ENCODE measurements around the gene MYO15A. TPM values are rescaled to one million over a fixed set of nuclear protein-coding genes. Genes with fewer than 3 reads are reported as not detected.
"Not testable (repeated sequence)": the region's sequence is repeated elsewhere in the genome, so short reads cannot be mapped to it uniquely, and the experiment has no call there.

Gene MYO15A
- total RNA-seq, 2 donors from 2014 or later = 0.32 to 8.3 TPM

DNA sequence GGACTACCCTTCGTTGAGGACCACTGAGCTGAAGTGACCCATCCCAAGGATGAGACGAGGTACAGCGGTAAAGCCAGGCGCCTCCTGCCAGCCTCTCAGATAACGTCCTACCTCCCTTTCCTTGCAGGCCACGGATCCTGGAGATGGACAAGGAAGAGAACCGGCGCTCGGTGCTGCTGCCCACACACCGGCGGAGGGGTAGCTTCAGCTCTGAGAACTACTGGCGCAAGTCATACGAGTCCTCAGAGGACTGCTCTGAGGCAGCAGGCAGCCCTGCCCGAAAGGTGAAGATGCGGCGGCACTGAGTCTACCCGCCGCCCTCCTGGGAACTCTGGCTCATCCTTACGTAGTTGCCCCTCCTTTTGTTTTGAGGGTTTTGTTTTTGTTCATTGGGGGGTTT is 99.5 kb downstream of the MYO15A start:
- intact Hi-C loops (cut with DNase I) = no loop called here
- no peak for DNase-seq (ENCODE audit: low spot score)
- H3K4me1 ChIP-seq (replicated peaks) = no peaks in the 10 kb centered on the region
- no peak for TF ChIP-seq POLR2AphosphoS5 (IDR thresholded peaks at IDR 0.05)
- TF ChIP-seq POLR2A (IDR thresholded peaks at IDR 0.05) = no peak
- TF ChIP-seq CTCF (IDR thresholded peaks at IDR 0.05) = no peak
- no peaks in the 10 kb centered on the region for H3K27me3 ChIP-seq (replicated peaks; ENCODE audit: insufficient read depth)
- WGBS = 89% methylated on average over 19 of the region's 19 CpGs
- no peak overlapping the region for H3K4me3 ChIP-seq
- peaks cover 7 to 21% of the 10 kb centered on the region in 2 donors for H3K36me3 ChIP-seq
- no peak overlapping the region for H3K27ac ChIP-seq
- H3K9me3 ChIP-seq = no peaks in the 10 kb centered on the region

GRCh38 chr17:18213666-18214270 is 105.2 kb downstream of the MYO15A start:
- 56% methylated on average over 7 of the region's 7 CpGs for WGBS
- Histone ChIP-seq H3K9me3 (no peaks in the 10 kb centered on the region), H3K4me1 (replicated peaks) (no peaks in the 10 kb centered on the region), H3K27ac (no peak overlapping the region), H3K36me3 (peaks cover 7 to 11% of the 10 kb centered on the region in 2 donors), H3K4me3 (no peak overlapping the region), H3K27me3 (replicated peaks; ENCODE audit: insufficient read depth) (no peaks in the 10 kb centered on the region)
- no peak for DNase-seq (ENCODE audit: low spot score)
- TF ChIP-seq POLR2AphosphoS5 (IDR thresholded peaks at IDR 0.05) = no peak
- no peak for TF ChIP-seq CTCF (IDR thresholded peaks at IDR 0.05)
- no peak for TF ChIP-seq POLR2A (IDR thresholded peaks at IDR 0.05)
- intact Hi-C loops (cut with DNase I) = no loop called here

DNA sequence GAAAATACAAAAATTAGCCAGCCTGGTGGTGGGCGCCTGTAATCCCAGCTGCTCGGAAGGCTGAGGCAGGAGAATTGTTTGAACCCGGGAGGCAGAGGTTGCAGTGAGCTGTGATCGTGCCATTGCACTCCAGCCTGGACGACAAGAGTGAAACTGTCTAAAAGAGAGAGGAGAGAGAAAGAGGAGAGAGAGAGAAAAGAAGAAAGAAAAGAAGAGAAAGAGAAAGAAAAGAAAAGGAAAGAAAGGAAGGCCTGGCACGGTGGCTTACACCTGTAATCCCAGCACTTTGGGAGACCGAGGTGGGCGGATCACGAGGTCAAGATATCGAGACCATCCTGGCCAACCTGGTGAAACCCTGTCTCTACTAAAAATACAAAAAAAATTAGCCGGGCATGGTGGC is 108.3 kb downstream of the MYO15A start:
- H3K27ac ChIP-seq; intact Hi-C loops (cut with DNase I); H3K4me3 ChIP-seq; H3K9me3 ChIP-seq; H3K4me1 ChIP-seq (replicated peaks); DNase-seq (ENCODE audit: low spot score); H3K36me3 ChIP-seq; H3K27me3 ChIP-seq (replicated peaks; ENCODE audit: insufficient read depth): not testable (repeated sequence)
- 80% methylated on average over 11 of the region's 11 CpGs for WGBS

GRCh38 chr17:18217412-18218015 is 109.0 kb downstream of the MYO15A start:
- no peaks in the 10 kb centered on the region for H3K36me3 ChIP-seq
- no peak for TF ChIP-seq POLR2AphosphoS5 (IDR thresholded peaks at IDR 0.05)
- no peak for TF ChIP-seq POLR2A (IDR thresholded peaks at IDR 0.05)
- TF ChIP-seq CTCF (IDR thresholded peaks at IDR 0.05) = peak; percentile 50 to 81 (median 70)
- no peak overlapping the region for H3K4me3 ChIP-seq
- no peaks in the 10 kb centered on the region for H3K27me3 ChIP-seq (replicated peaks; ENCODE audit: insufficient read depth)
- intact Hi-C loops (cut with DNase I) = no loop called here
- no peaks in the 10 kb centered on the region for H3K4me1 ChIP-seq (replicated peaks)
- H3K9me3 ChIP-seq = no peaks in the 10 kb centered on the region
- WGBS = 22% methylated on average over 6 of the region's 6 CpGs
- no peak overlapping the region for H3K27ac ChIP-seq
- peak; percentile 58 for DNase-seq (ENCODE audit: low spot score)

DNA sequence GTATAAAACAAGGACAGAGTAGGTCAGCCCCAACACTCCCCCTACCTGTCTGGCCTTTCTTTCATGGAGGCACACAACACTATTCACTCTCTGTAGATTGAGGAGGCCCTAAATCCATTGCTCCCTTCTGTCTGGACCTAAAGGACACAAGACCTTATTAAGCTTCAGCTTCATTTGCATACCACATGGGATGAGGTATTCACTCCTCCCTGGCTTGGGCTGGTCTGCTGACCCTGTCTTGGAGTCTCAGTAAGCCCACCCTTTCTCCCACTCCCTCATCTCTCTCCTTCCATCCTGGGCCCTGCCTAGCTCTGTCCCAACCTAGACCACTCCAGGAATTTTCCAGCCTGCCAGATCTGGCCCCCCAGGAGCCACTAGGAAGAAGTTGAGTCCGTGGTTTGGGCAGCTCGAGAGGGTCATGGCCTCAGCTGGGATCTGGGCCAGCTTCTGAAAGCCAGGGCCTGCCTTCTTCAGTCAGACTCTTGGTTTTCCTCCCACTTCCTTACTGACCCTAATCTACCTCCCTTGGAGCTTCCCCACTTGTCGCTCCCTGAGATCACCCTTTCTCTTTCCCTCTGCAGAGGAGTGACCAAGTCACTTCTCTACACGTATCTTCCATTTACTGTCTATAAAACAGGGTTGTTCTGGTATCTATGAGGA is 110.3 kb downstream of the MYO15A start:
- Histone ChIP-seq H3K27ac (no peak overlapping the region), H3K4me1 (replicated peaks) (no peaks in the 10 kb centered on the region), H3K36me3 (no peaks in the 10 kb centered on the region), H3K4me3 (no peak overlapping the region), H3K9me3 (no peaks in the 10 kb centered on the region), H3K27me3 (replicated peaks; ENCODE audit: insufficient read depth) (no peaks in the 10 kb centered on the region)
- 53% methylated on average over 4 of the region's 4 CpGs for WGBS
- intact Hi-C loops (cut with DNase I) = no loop called here
- no peak for DNase-seq (ENCODE audit: low spot score)
- TF ChIP-seq POLR2A (IDR thresholded peaks at IDR 0.05) = no peak

- DNase-seq (ENCODE audit: low spot score) = no peak
- H3K4me1 ChIP-seq (replicated peaks) = no peaks in the 10 kb centered on the region
- H3K36me3 ChIP-seq = no peaks in the 10 kb centered on the region
- H3K27me3 ChIP-seq (replicated peaks; ENCODE audit: insufficient read depth) = no peaks in the 10 kb centered on the region
- WGBS = 89% methylated on average over 4 of the region's 4 CpGs
- no peak for TF ChIP-seq POLR2A (IDR thresholded peaks at IDR 0.05)
- no peak for TF ChIP-seq POLR2AphosphoS5 (IDR thresholded peaks at IDR 0.05)
- TF ChIP-seq CTCF (IDR thresholded peaks at IDR 0.05) = no peak
- no peak overlapping the region for H3K4me3 ChIP-seq
- no peak overlapping the region for H3K27ac ChIP-seq
- H3K9me3 ChIP-seq = no peaks in the 10 kb centered on the region
- intact Hi-C loops (cut with DNase I) = no loop called here
Measured at GRCh38 chr17:18224053-18224386, 115.5 kb downstream of the MYO15A start.
